A673 (cell line): ENCODE results near the gene PTCHD1. TPM values are rescaled to one million over a fixed set of nuclear protein-coding genes. Genes with fewer than 3 reads are reported as not detected.

Experiments
- BruUV-seq: library from RNA; stranded (reverse); fragments of 400-500 nt; replicated peaks from 2 replicates; lab custom pipeline; 2021; lab: Mats Ljungman, UMichigan
- CTCF ChIA-PET: fragments of 300-600 bp; sonication (Branson Sonifier 250); formaldehyde crosslinking; loops from one replicate; lab custom pipeline; 2022; ENCODE audit warnings: antibody characterized with exemption; lab: Charles Lee
- POLR2A ChIA-PET: fragments of 300-600 bp; sonication (Branson Sonifier 250); formaldehyde crosslinking; loops from one replicate; lab custom pipeline; 2022; ENCODE audit warnings: antibody characterized with exemption; ENCODE audit not compliant: low non-redundant PET; lab: Charles Lee
- DNase-seq: peaks from one replicate; pipeline ENCODE4 v3.0.0-alpha.2; 2015; ENCODE audit warnings: low spot score
- H3K27ac ChIP-seq: fragments of 200-600 bp; sonication (generic); 2 replicates; pipeline ENCODE4 v1.5.1; 2016; ENCODE audit warnings: mixed run types, low read depth, mild to moderate bottlenecking, mixed read lengths, antibody characterized with exemption, low read length; ENCODE audit not compliant: poor library complexity, severe bottlenecking
- H3K27me3 ChIP-seq: fragments of 200-600 bp; sonication (generic); replicated peaks from 2 replicates; pipeline ENCODE4 v1.6.1; 2017; ENCODE audit warnings: mixed run types, low read depth, mild to moderate bottlenecking, mixed read lengths, antibody characterized with exemption, low read length; ENCODE audit not compliant: insufficient read depth, poor library complexity
- H3K36me3 ChIP-seq: fragments of 200-600 bp; sonication (generic); 2 replicates; pipeline ENCODE4 v1.6.1; 2016; ENCODE audit warnings: mixed run types, mild to moderate bottlenecking, mixed read lengths, antibody characterized with exemption, low read length; ENCODE audit not compliant: insufficient read depth, poor library complexity, severe bottlenecking
- H3K4me1 ChIP-seq: fragments of 200-600 bp; sonication (generic); 2 replicates; pipeline ENCODE4 v1.6.1; 2017; ENCODE audit warnings: mixed run types, mild to moderate bottlenecking, mixed read lengths, antibody characterized with exemption, low read length; ENCODE audit not compliant: insufficient read depth, poor library complexity, severe bottlenecking
- H3K4me3 ChIP-seq: fragments of 200-600 bp; sonication (generic); 2 replicates; pipeline ENCODE4 v1.5.1; 2016; ENCODE audit warnings: low read depth, mixed run types, mild to moderate bottlenecking, mixed read lengths, low read length; ENCODE audit not compliant: poor library complexity, severe bottlenecking
- H3K9me3 ChIP-seq: fragments of 200-600 bp; sonication (generic); 2 replicates; pipeline ENCODE4 v1.6.1; 2016; ENCODE audit warnings: mixed run types, low read depth, mild to moderate bottlenecking, mixed read lengths, antibody characterized with exemption, low read length; ENCODE audit not compliant: poor library complexity, severe bottlenecking
- EZH2 ChIP-seq: fragments of 200-600 bp; sonication (generic); IDR thresholded peaks from 2 replicates; pipeline ENCODE4 v1.6.1; 2017; ENCODE audit warnings: borderline replicate concordance, low read depth, mild to moderate bottlenecking, mixed read lengths, antibody characterized with exemption, low read length; ENCODE audit not compliant: poor library complexity, severe bottlenecking
- intact Hi-C: fragments of 100-400 bp; cut with micrococcal nuclease; formaldehyde crosslinking; loops from one replicate; pipeline ENCODE4 v1.10.0; 2022; ENCODE audit not compliant: unreplicated experiment
- total RNA-seq: library from RNA; stranded (reverse); gene quantifications from 2 replicates; pipeline ENCODE4 v1.2.3, GENCODE V29; 2021
- TF ChIP-seq, protein P1 (sequence below): fragments of 300-800, 200-600 bp; sonication (generic); conservative IDR thresholded peaks from 2 replicates; pipeline ENCODE4 v1.5.1; 2017; ENCODE audit warnings: low read depth, mild to moderate bottlenecking, antibody characterized with exemption, low read length, moderate library complexity, mixed read lengths

The PTCHD1 gene
- total RNA-seq, 1 experiment from 2014 or later: 0.02 TPM

DNA sequence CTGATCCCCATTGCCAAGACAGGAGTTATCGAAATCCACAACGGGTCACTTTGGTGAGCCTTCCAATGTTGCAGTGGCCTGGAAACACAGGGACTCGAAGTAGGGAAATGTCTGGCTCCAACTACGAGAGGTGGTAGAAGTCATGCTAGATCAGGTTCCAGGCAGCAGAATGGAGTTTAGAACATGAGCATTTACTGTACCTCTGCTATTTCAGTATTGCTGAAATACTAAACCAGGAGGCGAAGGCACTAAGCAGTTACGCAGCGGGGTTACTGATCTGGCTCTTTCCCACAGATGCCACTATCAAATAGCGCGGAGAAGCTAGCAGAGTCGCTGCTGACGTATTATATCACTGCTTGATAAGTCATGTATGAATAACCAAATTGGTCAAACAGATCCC, 56.3 kb downstream of the PTCHD1 start:
- Histone ChIP-seq H3K27me3 (no peaks in the 10 kb centered on the region), H3K4me1 (no peaks in the 10 kb centered on the region), H3K36me3 (no peaks in the 10 kb centered on the region), H3K9me3 (no peaks in the 10 kb centered on the region), H3K27ac (no peak overlapping the region), H3K4me3 (no peak overlapping the region)
- no peak for TF ChIP-seq EZH2
- TF ChIP-seq, protein P1, sequence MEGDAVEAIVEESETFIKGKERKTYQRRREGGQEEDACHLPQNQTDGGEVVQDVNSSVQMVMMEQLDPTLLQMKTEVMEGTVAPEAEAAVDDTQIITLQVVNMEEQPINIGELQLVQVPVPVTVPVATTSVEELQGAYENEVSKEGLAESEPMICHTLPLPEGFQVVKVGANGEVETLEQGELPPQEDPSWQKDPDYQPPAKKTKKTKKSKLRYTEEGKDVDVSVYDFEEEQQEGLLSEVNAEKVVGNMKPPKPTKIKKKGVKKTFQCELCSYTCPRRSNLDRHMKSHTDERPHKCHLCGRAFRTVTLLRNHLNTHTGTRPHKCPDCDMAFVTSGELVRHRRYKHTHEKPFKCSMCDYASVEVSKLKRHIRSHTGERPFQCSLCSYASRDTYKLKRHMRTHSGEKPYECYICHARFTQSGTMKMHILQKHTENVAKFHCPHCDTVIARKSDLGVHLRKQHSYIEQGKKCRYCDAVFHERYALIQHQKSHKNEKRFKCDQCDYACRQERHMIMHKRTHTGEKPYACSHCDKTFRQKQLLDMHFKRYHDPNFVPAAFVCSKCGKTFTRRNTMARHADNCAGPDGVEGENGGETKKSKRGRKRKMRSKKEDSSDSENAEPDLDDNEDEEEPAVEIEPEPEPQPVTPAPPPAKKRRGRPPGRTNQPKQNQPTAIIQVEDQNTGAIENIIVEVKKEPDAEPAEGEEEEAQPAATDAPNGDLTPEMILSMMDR: no peak
- DNase-seq: no peak
- ChIA-PET POLR2A (interaction anchor here (0.6 kb wide), 1 partner anchor 27 kb away, joined by 4 read pairs; no protein-coding TSS in a partner anchor), CTCF (no interaction called here)
- no TSS peak for BruUV-seq
- intact Hi-C loops: no loop called here

- Histone ChIP-seq H3K4me3 (no peak overlapping the region), H3K4me1 (no peaks in the 10 kb centered on the region), H3K9me3 (no peaks in the 10 kb centered on the region), H3K27me3 (no peaks in the 10 kb centered on the region), H3K36me3 (no peaks in the 10 kb centered on the region), H3K27ac (no peak overlapping the region)
- intact Hi-C loops: no loop called here
- TF ChIP-seq EZH2: no peak
- TF ChIP-seq, protein P1: no peak
- no TSS peak for BruUV-seq
- ChIA-PET CTCF (no interaction called here), POLR2A (no interaction called here)
- no peak for DNase-seq
Observed at GRCh38 chrX:23392195-23392594, 57.5 kb downstream of the PTCHD1 start.

DNA sequence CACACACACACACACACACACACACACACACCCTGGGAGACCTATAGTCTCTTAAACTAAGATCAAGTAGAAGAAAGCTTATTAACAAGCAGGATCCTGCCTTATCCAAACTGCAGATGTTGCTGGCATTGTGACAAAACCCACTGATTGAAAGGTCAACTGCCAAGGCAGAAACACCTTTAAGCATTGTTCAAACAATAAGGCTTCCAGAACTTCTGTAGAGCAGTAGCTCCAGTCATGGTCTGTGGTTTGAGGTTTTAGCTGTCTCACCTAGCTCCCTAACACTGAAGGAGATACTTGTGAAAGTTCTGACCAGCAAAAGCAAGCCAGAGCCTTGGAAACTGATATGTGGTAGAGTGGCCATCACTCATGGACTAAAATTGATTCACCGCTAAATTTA, 59.8 kb downstream of the PTCHD1 start:
- CTCF ChIA-PET: no interaction called here
- TF ChIP-seq, protein P1: no peak
- Histone ChIP-seq H3K4me3 (no peak overlapping the region), H3K4me1 (no peaks in the 10 kb centered on the region), H3K36me3 (no peaks in the 10 kb centered on the region), H3K27me3 (no peaks in the 10 kb centered on the region), H3K27ac (no peak overlapping the region), H3K9me3 (no peaks in the 10 kb centered on the region)
- DNase-seq: no peak
- intact Hi-C loops: no loop called here
- no TSS peak for BruUV-seq
- POLR2A ChIA-PET: no interaction called here
